Activated naive CD4-positive, alpha-beta T cell treated with anti-CD3 and anti-CD28 coated beads for 36 hours (primary cell): ENCODE results near the gene CELF1. TPM values are rescaled to one million over a fixed set of nuclear protein-coding genes. Genes with fewer than 3 reads are reported as not detected.
A peak's percentile ranks its signal among the peaks of the same experiment; 100 is the strongest.

Experiments
- CTCF ChIA-PET: fragments of 350-600 bp; sonication (Branson Sonifier 250); formaldehyde crosslinking; loops from one replicate; lab custom pipeline; 2021; ENCODE audit warnings: antibody characterized with exemption; lab: Charles Lee
- DNase-seq: peaks from one replicate; pipeline ENCODE4 v3.0.0-alpha.2; 2020
- H3K27ac Mint-ChIP-seq: one replicate; pipeline ENCODE4 v1.8.0; 2021; ENCODE audit warnings: mild to moderate bottlenecking, mixed read lengths
- H3K27me3 Mint-ChIP-seq: one replicate; pipeline ENCODE4 v1.8.0; 2021; ENCODE audit warnings: low read depth, mixed read lengths
- H3K36me3 Mint-ChIP-seq: one replicate; pipeline ENCODE4 v1.8.0; 2021; ENCODE audit warnings: low read depth, mixed read lengths
- H3K4me1 Mint-ChIP-seq: one replicate; pipeline ENCODE4 v1.8.0; 2021; ENCODE audit warnings: low read depth, mixed read lengths
- H3K4me3 Mint-ChIP-seq: one replicate; pipeline ENCODE4 v1.8.0; 2021; ENCODE audit warnings: mild to moderate bottlenecking, moderate library complexity, mixed read lengths
- H3K9me3 Mint-ChIP-seq: one replicate; pipeline ENCODE4 v1.8.0; 2021; ENCODE audit warnings: mixed read lengths
- intact Hi-C: fragments of 100-400 bp; cut with micrococcal nuclease; formaldehyde crosslinking; loops from one replicate; pipeline ENCODE4 v1.15.1; 2023
- total RNA-seq, 2 experiments: library from RNA; stranded (reverse); gene quantifications; one replicate each; pipeline ENCODE4 v1.2.3, GENCODE V29; 2021

The CELF1 gene
- total RNA-seq, 2 experiments from 2014 or later, result 104 to 105 TPM

DNA sequence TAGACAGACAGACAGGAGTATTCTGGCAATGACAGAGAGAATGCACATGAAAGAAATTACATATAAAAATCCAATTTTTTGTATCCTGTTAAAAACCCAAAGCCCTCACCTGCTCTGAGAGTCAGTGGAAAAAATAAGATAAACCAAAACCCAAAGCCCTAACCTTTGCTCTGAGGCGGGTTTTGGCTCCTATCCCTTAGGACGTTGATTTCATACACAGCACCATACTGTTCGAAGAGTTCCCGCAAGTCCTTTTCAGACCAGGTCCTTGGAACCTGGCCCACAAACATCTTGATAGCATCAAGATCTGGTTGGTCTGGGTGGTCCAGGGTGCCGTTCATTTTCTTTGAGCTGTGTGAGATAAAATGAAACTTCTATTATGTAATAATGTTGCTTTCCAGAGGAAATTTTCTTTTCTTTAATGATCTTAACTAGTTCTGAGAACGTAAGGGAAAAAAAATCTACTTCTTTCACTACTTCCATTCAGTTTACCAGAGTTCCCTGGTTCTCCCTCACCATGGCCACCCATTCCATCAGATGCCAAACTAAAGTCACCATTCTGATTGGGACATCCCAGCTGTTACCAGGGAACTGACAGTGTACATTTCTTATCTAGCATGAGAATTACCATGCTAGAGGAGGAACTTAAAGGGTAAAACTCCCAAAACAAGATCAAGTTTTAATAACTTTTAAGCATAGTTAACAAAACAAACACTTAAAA is 64.1 kb downstream of the CELF1 start:
- no peak overlapping the region for H3K4me3 Mint-ChIP-seq
- H3K27ac Mint-ChIP-seq, result peak overlapping the region; percentile 32
- peaks cover 12% of the 10 kb centered on the region for H3K4me1 Mint-ChIP-seq
- CTCF ChIA-PET, result interaction anchor here (0.7 kb wide), 1 partner anchor 362 kb away, joined by 3 read pairs; no protein-coding TSS in a partner anchor
- peaks cover 33% of the 10 kb centered on the region for H3K36me3 Mint-ChIP-seq
- intact Hi-C loops, result loop anchor here (5.0 to 10.0 kb wide), 3 partner anchors 33 to 366 kb away; no protein-coding TSS in a partner anchor
- no peak for DNase-seq
- no peaks in the 10 kb centered on the region for H3K9me3 Mint-ChIP-seq
- H3K27me3 Mint-ChIP-seq, result no peaks in the 10 kb centered on the region

DNA sequence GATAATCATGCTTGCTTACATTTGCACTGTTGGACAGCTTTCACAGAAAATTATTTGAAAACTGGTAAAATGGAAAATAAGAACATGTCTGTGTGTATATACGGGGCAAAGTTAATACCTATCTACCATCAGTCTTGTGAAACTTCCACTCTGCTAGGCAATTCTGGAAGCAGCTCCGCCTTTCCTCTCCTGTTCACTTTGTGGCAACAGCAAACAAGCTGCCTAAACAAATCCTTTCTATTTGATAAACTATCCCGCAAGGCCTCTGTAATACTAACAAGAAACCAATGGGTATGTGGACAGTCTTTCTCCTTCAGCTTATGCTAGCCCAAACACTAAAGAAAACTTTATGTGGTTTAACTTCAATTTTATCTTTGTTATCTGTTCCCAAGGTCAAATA is 64.8 kb downstream of the CELF1 start:
- peak overlapping the region; percentile 9 for H3K27ac Mint-ChIP-seq
- CTCF ChIA-PET, result interaction anchor here (0.5 to 1.5 kb wide), 3 partner anchors 12 to 180 kb away, joined by 3 read pairs; no protein-coding TSS in a partner anchor
- peaks cover 12% of the 10 kb centered on the region for H3K4me1 Mint-ChIP-seq
- DNase-seq, result no peak
- no peak overlapping the region for H3K4me3 Mint-ChIP-seq
- H3K36me3 Mint-ChIP-seq, result peaks cover 40% of the 10 kb centered on the region
- intact Hi-C loops, result loop anchor here (5.0 to 10.0 kb wide), 3 partner anchors 34 to 367 kb away; no protein-coding TSS in a partner anchor
- no peaks in the 10 kb centered on the region for H3K27me3 Mint-ChIP-seq
- no peaks in the 10 kb centered on the region for H3K9me3 Mint-ChIP-seq

DNA sequence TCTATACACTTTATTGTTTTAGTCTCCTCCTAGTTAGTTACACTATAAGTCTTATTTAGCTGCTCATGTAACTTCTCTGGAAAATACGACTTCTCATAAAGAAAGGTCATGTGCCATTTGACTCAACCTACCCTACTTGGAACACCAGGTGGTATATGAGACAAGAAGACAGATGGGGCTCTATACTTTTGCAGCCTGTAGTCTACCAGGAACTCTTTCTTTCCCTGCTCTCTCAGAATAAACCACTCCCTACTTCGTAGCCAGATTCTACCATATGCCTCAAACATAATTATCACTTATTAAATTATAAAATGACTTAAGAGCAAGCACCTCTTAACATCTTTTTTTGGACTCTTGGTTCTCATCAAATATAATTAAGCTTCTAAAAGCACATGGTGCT is 65.5 kb downstream of the CELF1 start:
- Mint-ChIP-seq H3K4me1 (peaks cover 12% of the 10 kb centered on the region), H3K9me3 (no peaks in the 10 kb centered on the region), H3K27me3 (no peaks in the 10 kb centered on the region), H3K4me3 (no peak overlapping the region), H3K27ac (no peak overlapping the region), H3K36me3 (peaks cover 38% of the 10 kb centered on the region)
- no peak for DNase-seq
- CTCF ChIA-PET, result interaction anchor here (0.9 to 1.5 kb wide), 3 partner anchors 11 to 65 kb away, joined by 3 read pairs; no protein-coding TSS in a partner anchor
- intact Hi-C loops, result loop anchor here (5.0 to 10.0 kb wide), 3 partner anchors 35 to 367 kb away; no protein-coding TSS in a partner anchor

DNA sequence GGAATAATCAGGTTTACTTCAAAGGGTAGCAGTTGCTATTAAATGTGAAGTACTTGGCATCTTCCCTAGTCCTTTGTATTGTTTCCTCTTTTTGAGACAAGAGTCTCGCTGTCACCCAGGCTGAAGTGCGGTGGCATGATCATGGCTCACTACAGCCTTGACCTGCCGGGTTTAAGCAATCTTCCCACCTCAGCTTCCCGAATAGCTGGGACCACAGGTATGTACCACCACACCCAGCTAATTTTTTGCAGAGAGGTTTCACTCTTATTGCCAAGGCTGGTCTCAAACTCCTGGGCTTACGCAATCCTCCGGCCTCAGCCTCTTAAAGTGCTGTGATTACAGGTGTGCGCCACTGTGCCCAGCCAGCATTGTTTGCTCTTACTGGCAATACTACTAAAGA is 67.8 kb downstream of the CELF1 start:
- peaks cover 43% of the 10 kb centered on the region for H3K36me3 Mint-ChIP-seq
- intact Hi-C loops, result loop anchor here (5.0 to 10.0 kb wide), 3 partner anchors 37 to 370 kb away; no protein-coding TSS in a partner anchor
- no peaks in the 10 kb centered on the region for H3K9me3 Mint-ChIP-seq
- DNase-seq, result no peak
- H3K27me3 Mint-ChIP-seq, result no peaks in the 10 kb centered on the region
- no peak overlapping the region for H3K4me3 Mint-ChIP-seq
- H3K27ac Mint-ChIP-seq, result no peak overlapping the region
- peaks cover 12% of the 10 kb centered on the region for H3K4me1 Mint-ChIP-seq
- CTCF ChIA-PET, result interaction anchor here (1.1 kb wide), 1 partner anchor 73 kb away, joined by 7 read pairs; no protein-coding TSS in a partner anchor

DNA sequence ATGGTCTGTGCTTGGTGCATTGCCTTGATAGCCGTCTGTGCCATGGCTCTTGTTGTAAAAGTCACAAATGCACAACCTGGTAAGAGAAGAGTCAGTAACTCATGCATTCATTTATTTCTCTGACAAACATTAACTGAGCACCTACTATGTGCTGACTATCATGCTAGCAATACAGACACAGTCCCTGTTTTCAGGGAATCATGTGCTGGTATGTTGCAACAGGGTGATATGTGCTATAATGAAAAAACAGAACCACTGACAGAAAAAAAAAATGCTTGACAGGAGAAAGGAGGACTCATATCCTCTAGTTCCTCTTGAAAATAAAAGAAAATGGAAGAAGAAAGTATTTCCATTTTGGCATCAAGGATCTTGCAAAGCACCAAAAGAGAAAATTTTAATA is 69.5 kb downstream of the CELF1 start:
- H3K9me3 Mint-ChIP-seq, result no peaks in the 10 kb centered on the region
- no peak for DNase-seq
- CTCF ChIA-PET, result interaction anchor here (1.5 kb wide), 1 partner anchor 67 kb away, joined by 3 read pairs; no protein-coding TSS in a partner anchor
- H3K27ac Mint-ChIP-seq, result no peak overlapping the region
- no peaks in the 10 kb centered on the region for H3K27me3 Mint-ChIP-seq
- no peak overlapping the region for H3K4me3 Mint-ChIP-seq
- peaks cover 10% of the 10 kb centered on the region for H3K4me1 Mint-ChIP-seq
- peaks cover 47% of the 10 kb centered on the region for H3K36me3 Mint-ChIP-seq
- intact Hi-C loops, result loop anchor here (10.0 kb wide), 1 partner anchor 371 kb away; no protein-coding TSS in a partner anchor

DNA sequence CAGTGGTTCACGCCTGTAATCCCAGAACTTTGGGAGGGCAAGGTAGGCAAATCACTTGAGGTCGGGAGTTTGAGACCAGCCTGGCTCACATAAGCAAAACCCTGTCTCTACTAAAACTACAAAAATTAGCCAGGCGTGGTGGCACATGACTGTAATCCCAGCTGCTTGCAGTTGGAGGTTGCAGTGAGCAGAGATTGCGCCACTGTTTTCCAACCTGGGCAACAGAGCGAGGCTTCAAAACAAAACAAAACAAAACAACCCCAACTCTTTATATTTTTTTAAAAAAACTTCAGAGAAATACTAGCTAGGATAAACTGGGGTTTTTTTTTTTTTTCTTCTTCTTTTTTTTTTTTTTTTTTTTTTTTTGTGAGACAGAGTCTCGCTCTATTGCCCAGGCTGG is 72.2 kb downstream of the CELF1 start:
- peaks cover 39% of the 10 kb centered on the region for H3K36me3 Mint-ChIP-seq
- no peak overlapping the region for H3K27ac Mint-ChIP-seq
- intact Hi-C loops, result loop anchor here (10.0 kb wide), 1 partner anchor 374 kb away; no protein-coding TSS in a partner anchor
- H3K9me3 Mint-ChIP-seq, result no peaks in the 10 kb centered on the region
- no peak for DNase-seq
- no peak overlapping the region for H3K4me3 Mint-ChIP-seq
- CTCF ChIA-PET, result no interaction called here
- no peaks in the 10 kb centered on the region for H3K27me3 Mint-ChIP-seq
- peaks cover 12% of the 10 kb centered on the region for H3K4me1 Mint-ChIP-seq

DNA sequence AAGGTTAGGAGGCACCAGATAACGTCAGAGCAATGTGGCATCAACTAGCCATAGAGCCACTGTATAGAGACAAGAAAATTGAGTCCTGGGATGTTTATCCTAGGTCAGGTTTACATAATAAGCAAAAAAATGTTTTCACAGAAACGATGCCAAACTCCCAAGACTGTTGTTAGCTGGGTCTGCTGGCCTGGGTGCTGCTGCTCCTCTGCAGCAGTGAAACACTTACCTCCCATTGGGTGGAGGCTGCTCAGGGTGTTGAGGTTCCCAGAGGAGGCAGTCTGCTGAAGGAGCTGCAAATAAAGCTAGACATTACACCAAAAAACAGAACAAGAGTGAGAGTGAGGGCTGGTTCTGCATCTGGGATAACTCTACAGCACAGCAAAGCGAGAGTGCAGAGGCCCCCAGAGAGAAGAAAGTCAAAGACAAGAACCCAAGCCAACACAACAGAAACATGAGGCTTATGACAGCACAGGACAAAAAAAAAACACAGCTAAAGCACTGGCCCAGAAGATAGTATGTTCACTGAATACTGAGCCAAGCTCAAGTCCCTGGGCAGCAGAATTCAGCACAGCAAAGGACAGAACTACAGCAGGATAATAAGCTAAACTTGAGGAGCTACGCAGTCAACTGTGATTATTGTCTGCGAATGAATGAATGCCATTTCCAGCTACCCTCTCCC is 74.1 kb downstream of the CELF1 start:
- H3K27me3 Mint-ChIP-seq, result no peaks in the 10 kb centered on the region
- H3K27ac Mint-ChIP-seq, result peak overlapping the region; percentile 57
- no peak for DNase-seq
- H3K36me3 Mint-ChIP-seq, result peaks cover 43% of the 10 kb centered on the region
- intact Hi-C loops, result no loop called here
- CTCF ChIA-PET, result interaction anchor here (0.5 to 1.1 kb wide), 5 partner anchors 24 to 374 kb away, joined by 3 to 5 read pairs (median 3); no protein-coding TSS in a partner anchor
- no peaks in the 10 kb centered on the region for H3K9me3 Mint-ChIP-seq
- peaks cover 12% of the 10 kb centered on the region for H3K4me1 Mint-ChIP-seq
- H3K4me3 Mint-ChIP-seq, result no peak overlapping the region

DNA sequence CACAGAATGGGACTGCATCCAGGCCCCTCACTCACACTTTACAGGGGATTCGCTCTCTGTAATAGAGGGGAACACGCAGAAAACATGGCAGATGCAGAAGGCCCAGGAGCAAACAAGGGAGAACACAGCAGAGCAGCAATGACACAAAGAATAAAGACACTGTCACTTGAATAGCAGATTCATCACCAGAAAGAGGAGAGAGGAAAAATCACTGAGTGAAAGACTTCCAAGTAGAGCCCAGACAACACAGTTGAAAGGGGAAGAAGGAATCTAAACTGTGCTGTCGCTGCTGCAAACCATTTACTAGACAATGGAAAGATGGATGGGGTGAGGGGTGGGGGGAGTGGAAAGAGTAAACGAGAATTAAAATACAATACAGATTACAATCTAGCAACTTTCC is 75.2 kb downstream of the CELF1 start:
- Mint-ChIP-seq H3K36me3 (peaks cover 45% of the 10 kb centered on the region), H3K4me3 (no peak overlapping the region), H3K4me1 (peaks cover 12% of the 10 kb centered on the region), H3K27me3 (no peaks in the 10 kb centered on the region), H3K27ac (peak overlapping the region; percentile 46), H3K9me3 (no peaks in the 10 kb centered on the region)
- no peak for DNase-seq
- intact Hi-C loops, result loop anchor here (1.0 kb wide), 1 partner anchor 76 kb away; the partner anchor contains the start of gene CELF1
- CTCF ChIA-PET, result no interaction called here

DNA sequence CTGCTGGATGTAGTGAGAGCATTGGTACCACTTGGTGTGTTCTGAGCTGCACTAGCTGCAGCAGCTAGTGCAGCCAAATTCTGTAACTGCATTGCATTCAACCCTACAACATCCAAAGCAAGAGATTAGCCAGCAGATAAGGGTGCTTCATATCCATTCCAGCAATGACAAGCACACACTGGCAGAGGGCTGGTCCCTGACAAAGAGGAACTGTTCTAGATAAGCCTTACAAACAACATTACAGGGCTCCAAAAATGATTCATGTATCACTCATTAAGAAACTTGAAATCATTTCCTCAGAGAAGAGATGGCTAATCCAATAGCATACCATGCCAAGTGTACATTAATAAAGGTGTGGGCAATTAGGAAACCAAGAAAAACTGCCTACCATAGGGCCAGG is 75.6 kb downstream of the CELF1 start:
- CTCF ChIA-PET, result no interaction called here
- Mint-ChIP-seq H3K27me3 (no peaks in the 10 kb centered on the region), H3K27ac (peak overlapping the region; percentile 46), H3K4me3 (no peak overlapping the region), H3K4me1 (peaks cover 12% of the 10 kb centered on the region), H3K9me3 (no peaks in the 10 kb centered on the region), H3K36me3 (peaks cover 43% of the 10 kb centered on the region)
- peak; percentile 30 for DNase-seq
- intact Hi-C loops, result loop anchor here (1.0 kb wide), 1 partner anchor 76 kb away; the partner anchor contains the start of gene CELF1

DNA sequence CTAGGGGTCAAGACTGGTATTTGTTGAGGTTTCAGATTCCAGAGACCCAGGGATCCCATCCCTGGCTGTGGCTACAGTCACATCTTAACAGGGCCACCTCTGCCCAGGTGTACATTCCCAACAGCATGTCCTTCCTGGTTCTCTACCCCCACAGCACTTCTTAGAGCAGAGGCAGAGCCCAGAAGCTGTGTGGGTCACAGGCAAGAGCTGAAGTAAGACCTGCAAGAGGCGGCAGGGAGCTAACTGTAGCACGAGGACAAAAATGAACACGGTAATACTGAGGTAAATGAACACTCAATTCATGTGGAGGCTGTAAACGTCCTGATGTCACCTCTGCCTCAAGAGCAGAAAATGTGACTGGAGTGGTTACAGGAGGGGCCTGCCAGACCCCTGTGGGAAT is 82.3 kb downstream of the CELF1 start:
- intact Hi-C loops, result no loop called here
- Mint-ChIP-seq H3K36me3 (peaks cover 44% of the 10 kb centered on the region), H3K4me1 (no peaks in the 10 kb centered on the region), H3K9me3 (no peaks in the 10 kb centered on the region), H3K4me3 (no peak overlapping the region), H3K27me3 (no peaks in the 10 kb centered on the region), H3K27ac (no peak overlapping the region)
- no peak for DNase-seq
- CTCF ChIA-PET, result interaction anchor here (0.7 to 1.0 kb wide), 3 partner anchors 13 to 198 kb away, joined by 3 to 6 read pairs (median 3); no protein-coding TSS in a partner anchor

DNA sequence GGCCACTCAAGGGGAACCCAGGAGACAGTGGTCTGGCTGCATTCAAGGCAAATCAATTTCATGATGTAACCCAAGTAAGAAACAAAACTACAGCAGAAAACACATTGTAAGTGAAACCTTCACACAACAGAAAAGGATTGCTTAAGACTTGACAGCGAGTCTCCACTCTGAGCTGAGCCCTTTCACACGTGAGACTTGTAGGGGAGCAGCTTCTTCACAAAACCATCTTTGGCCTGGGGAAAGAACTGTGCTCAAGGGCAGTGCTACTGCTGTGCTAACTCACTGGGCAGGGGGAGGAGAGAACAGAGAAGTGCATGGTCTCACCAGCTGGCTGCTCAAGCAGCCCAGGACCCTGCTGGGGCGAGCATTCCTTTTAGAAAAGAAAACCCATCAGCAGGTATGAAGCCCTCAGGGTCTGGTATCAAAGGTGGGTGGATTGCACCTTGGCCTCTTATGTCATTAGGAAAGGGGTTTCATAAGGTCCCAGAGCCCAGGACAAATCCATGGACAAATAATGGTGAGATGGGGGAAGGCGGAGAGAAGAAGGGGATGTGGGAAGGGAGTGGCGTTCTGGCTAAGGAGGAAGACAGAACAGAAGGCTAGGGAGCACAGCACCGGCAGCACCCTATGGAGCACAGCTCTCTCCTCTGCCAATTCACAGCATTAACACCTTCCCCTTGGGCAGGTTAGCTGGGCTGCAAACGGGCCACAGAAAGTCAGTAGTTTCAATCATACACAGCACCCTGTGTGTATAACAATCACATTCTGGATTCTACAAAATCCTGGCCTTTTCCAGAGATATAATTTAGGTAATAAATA is 83.4 kb downstream of the CELF1 start:
- intact Hi-C loops, result no loop called here
- CTCF ChIA-PET, result interaction anchor here (0.9 to 1.0 kb wide), 2 partner anchors 15 to 20 kb away, joined by 3 read pairs; no protein-coding TSS in a partner anchor
- no peaks in the 10 kb centered on the region for H3K27me3 Mint-ChIP-seq
- no peak overlapping the region for H3K4me3 Mint-ChIP-seq
- no peak for DNase-seq
- H3K27ac Mint-ChIP-seq, result peak overlapping the region; percentile 7
- H3K36me3 Mint-ChIP-seq, result peaks cover 38% of the 10 kb centered on the region
- H3K4me1 Mint-ChIP-seq, result no peaks in the 10 kb centered on the region
- no peaks in the 10 kb centered on the region for H3K9me3 Mint-ChIP-seq
